ENCODE data around the gene DDX21.
"Not testable (repeated sequence)": the region's sequence is repeated elsewhere in the genome, so short reads cannot be mapped to it uniquely, and the experiment has no call there.

The DDX21 gene

DNA sequence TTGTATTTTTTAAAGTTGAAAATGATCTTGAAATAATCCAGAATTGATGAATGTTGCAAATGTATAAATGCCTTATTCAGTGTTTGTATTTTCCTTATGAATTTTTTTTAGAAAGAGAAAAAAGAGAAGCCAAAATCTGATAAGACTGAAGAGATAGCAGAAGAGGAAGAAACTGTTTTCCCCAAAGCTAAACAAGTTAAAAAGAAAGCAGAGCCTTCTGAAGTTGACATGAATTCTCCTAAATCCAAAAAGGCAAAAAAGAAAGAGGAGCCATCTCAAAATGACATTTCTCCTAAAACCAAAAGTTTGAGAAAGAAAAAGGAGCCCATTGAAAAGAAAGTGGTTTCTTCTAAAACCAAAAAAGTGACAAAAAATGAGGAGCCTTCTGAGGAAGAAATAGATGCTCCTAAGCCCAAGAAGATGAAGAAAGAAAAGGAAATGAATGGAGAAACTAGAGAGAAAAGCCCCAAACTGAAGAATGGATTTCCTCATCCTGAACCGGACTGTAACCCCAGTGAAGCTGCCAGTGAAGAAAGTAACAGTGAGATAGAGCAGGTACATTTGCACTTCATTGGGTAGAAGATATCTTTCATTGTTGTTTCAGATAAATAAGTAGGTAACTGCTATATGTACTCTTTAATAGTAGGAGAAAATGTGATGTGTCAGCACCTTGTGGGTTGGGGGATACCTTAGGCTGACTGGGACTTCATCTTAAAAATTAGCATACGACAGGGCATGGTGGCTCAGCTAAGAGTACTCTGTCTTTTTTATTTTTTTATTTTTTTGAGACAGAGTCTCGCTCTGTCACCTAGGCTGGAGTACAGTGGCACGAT lies 3.9 kb downstream of the DDX21 start:
- TF ChIP-seq, protein P1, sequence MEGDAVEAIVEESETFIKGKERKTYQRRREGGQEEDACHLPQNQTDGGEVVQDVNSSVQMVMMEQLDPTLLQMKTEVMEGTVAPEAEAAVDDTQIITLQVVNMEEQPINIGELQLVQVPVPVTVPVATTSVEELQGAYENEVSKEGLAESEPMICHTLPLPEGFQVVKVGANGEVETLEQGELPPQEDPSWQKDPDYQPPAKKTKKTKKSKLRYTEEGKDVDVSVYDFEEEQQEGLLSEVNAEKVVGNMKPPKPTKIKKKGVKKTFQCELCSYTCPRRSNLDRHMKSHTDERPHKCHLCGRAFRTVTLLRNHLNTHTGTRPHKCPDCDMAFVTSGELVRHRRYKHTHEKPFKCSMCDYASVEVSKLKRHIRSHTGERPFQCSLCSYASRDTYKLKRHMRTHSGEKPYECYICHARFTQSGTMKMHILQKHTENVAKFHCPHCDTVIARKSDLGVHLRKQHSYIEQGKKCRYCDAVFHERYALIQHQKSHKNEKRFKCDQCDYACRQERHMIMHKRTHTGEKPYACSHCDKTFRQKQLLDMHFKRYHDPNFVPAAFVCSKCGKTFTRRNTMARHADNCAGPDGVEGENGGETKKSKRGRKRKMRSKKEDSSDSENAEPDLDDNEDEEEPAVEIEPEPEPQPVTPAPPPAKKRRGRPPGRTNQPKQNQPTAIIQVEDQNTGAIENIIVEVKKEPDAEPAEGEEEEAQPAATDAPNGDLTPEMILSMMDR (IDR thresholded peaks at IDR 0.05; ENCODE audit: low read depth, low read length, missing control alignments) = no peak
- in situ Hi-C loops (cut with HindIII; ENCODE audit: low sequenced_read_pairs) = no loop called here
- no peak overlapping the region for H3K4me3 ChIP-seq (ENCODE audit: low read depth, low read length)
- DNase-seq (ENCODE audit: low read depth) = no peak

DNA sequence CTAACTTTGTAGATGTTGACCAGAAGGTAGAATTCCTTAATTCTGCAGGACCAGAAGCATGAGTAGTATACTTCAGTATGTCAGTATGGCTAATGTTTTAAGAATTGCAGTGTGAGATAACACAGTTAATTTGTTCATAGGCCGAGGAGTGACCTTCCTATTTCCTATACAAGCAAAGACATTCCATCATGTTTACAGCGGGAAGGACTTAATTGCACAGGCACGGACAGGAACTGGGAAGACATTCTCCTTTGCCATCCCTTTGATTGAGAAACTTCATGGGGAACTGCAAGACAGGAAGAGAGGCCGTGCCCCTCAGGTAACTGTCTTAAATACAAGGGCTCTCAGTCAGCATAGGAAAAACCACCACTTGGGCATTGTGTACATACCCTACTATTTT lies 7.2 kb downstream of the DDX21 start:
- DNase-seq (ENCODE audit: low read depth) = no peak
- H3K4me3 ChIP-seq (ENCODE audit: low read depth, low read length) = no peak overlapping the region
- TF ChIP-seq, protein P1 (IDR thresholded peaks at IDR 0.05; ENCODE audit: low read depth, low read length, missing control alignments) = no peak
- in situ Hi-C loops (cut with HindIII; ENCODE audit: low sequenced_read_pairs) = no loop called here

GRCh38 chr10:68973975-68974374 lies 18.0 kb downstream of the DDX21 start:
- in situ Hi-C loops (cut with HindIII; ENCODE audit: low sequenced_read_pairs) = no loop called here
- no peak overlapping the region for H3K4me3 ChIP-seq (ENCODE audit: low read depth, low read length)
- DNase-seq (ENCODE audit: low read depth) = no peak
- TF ChIP-seq, protein P1 (IDR thresholded peaks at IDR 0.05; ENCODE audit: low read depth, low read length, missing control alignments) = no peak

DNA sequence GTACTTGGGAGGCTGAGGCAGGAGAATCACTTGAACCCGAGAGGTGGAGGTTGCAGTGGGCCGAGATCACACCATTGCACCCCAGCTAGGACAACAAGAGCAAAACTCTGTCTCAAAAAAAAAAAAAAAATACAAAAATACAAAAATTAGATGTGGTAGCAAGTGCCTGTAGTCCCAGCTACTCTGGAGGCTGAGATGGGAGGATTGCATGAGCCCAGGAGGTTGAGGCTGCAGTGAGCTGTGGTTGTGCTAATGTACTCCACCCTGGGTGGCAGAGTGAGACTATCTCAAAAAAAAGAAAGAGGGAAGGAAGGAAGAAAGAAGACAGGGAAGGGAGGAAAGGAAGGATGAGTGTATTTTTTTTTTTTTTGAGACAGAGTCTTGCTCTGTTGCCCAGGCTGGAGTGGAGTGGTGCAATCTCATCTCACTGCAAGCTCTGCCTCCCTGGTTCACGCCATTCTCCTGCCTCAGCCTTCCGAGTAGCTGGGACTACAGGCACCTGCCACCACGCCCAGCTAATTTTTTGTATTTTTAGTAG lies 20.0 kb downstream of the DDX21 start:
- DNase-seq (ENCODE audit: low read depth); H3K4me3 ChIP-seq (ENCODE audit: low read depth, low read length); in situ Hi-C loops (cut with HindIII; ENCODE audit: low sequenced_read_pairs): not testable (repeated sequence)

GRCh38 chr10:68979738-68980137 lies 23.8 kb downstream of the DDX21 start:
- H3K4me3 ChIP-seq (ENCODE audit: low read depth, low read length); DNase-seq (ENCODE audit: low read depth); in situ Hi-C loops (cut with HindIII; ENCODE audit: low sequenced_read_pairs): not testable (repeated sequence)

GRCh38 chr10:68981074-68981473 lies 25.1 kb downstream of the DDX21 start:
- TF ChIP-seq, protein P1 (IDR thresholded peaks at IDR 0.05; ENCODE audit: low read depth, low read length, missing control alignments) = peak; percentile 34
- no peak for DNase-seq (ENCODE audit: low read depth)
- in situ Hi-C loops (cut with HindIII; ENCODE audit: low sequenced_read_pairs) = no loop called here
- H3K4me3 ChIP-seq (ENCODE audit: low read depth, low read length) = no peak overlapping the region

GRCh38 chr10:68982389-68982788 lies 26.4 kb downstream of the DDX21 start:
- TF ChIP-seq, protein P1 (IDR thresholded peaks at IDR 0.05; ENCODE audit: low read depth, low read length, missing control alignments) = no peak
- H3K4me3 ChIP-seq (ENCODE audit: low read depth, low read length) = no peak overlapping the region
- in situ Hi-C loops (cut with HindIII; ENCODE audit: low sequenced_read_pairs) = no loop called here
- no peak for DNase-seq (ENCODE audit: low read depth)

All from astrocyte of the cerebellum (primary cell).